NCI-H146 (cell line): ENCODE results near the gene SV2C.
A peak's percentile ranks its signal among the peaks of the same experiment; 100 is the strongest.

Source experiments
- DNase-seq: peaks from one replicate; lab custom pipeline; 2025; lab: John Stamatoyannopoulos, UW

SV2C gene

DNA sequence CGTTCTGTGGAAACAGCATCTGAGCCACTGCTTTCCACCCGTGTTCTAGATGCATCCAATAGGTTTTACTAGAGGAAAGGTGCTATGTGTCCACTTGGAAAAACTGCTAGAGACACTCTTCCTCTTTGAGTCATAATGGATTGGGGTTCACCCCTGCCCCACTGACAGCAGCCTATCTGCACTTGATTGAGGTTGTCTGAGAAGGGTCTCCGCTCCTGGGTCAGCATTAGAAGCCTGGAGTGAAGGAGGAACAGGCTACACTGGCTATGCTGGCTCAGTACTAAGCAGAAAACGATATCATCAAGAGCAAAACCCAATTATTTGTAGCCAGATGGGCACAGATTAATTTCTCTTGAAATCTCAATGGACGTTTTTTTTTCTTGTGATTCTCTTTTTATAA, 167.3 kb downstream of the SV2C start:
- no peak for DNase-seq

DNA sequence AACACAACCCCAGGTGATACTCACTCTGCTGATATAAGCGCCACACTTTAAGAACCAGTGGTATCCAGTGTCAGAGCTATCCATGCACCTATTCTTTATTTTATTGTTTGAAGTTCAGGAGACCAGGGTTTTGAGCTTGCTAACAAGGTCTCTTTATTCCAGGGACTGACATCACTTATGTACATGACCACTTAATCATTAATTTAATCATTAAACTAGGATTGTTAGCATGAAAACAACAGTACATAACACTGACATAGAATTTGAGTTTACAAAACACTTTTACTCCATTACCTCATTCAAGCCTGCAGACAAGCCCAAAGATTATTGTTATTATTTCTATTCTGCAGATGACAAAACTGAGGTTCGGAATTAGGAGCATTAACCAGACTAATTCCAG, 168.5 kb downstream of the SV2C start:
- no peak for DNase-seq

DNA sequence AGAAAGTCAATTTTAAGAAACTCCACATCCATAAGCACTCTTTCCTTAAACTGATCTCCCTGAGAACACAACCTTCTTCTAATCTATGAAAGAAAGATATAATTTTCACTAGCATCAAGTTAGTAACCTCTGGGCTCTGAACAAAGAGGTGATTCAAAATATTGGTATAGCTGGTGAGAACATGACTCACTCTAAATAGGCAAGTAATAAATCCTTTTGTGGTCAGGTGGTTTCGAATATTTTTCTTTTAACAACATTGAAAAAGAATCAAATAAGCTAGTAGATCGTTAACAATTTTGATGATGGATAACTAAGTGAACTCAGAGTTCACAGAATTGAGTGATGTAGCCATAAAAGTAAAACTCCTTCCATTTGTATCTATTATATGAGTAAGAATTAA, 169.3 kb downstream of the SV2C start:
- no peak for DNase-seq

DNA sequence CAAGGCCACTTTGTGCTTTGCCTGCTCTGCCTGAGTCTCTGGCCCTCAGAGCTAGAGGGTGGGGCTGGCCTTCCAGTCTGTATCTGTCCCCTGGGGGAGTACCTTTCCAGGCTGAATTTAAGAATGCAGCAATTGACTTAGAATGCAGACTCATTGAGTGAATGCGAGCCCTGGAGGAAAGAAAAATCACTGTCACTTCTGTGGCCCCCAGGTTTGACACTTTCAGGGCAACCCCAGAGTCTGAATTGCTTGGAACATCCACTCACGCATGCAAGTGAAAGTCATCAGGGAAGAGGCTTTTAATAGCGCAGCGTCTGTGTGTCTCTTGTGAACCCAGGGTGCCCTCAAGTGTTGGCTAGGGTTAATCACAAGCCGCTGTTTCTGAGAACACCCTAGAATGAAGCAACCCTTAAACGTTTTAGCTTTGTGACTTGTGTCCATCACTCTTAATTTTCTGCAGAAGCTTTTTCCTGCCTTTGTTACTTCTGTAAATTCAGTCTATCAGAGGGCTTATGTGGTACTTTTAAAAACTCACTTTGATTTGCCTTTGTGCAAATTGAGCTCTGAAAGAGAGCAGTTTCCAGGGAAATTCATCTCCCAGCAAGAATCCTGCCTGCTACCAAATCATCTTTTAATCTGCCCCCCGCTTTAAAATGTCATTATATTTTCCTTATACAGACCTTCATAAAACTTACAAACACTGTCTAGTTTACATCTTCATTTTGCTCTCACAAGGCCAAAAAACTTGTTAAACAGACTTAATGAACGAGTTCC, 173.1 kb downstream of the SV2C start:
- DNase-seq, result peak; percentile 40

DNA sequence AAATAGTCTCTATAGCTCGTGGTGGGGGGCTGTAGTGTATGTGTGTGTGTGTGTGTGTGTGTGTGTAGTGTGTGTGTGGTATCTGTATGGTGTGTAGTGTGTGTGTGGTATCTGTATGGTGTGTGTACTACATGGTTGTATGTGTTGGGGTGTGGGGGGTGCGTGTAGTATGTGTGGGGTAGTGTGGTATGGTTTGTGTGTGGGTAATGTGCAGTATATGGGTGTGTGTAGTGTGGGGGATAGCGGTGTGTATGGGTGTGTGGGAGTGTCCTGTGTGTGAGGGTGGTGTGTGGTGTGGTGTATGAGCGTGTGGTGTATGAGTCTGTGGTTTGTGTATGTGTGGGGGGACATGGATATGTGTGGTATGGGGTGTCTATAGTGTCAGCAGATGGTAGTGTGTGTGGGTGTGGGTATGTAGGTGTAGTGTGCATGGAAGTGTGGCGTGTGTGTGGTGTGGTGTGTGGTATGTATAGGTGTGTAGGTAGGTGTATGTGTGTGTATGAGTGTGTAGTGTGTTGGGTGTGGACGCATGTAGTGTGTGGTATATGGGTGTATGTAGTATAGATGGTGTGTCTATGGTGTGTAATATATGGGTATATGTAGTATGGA, 174.1 kb downstream of the SV2C start:
- no peak for DNase-seq

DNA sequence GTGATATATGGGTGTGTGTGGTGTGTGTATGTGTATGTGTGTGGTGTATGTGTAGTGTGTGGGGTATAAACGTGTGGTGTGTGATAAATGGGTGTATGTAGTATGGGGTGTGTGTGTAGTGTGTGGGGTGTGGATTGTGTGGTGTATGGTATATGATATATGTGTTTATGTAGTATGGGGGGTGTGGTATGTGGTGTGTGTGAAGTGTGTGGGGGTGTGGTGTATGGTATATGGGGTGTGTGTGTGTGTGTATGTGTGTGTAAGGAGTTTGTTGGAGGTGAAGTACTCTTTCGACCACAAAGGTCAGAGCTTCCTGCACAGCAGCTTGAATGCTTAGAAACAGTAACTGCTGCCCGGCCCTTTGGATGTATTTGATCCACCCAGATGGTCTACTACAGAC, 174.7 kb downstream of the SV2C start:
- DNase-seq, result no peak

DNA sequence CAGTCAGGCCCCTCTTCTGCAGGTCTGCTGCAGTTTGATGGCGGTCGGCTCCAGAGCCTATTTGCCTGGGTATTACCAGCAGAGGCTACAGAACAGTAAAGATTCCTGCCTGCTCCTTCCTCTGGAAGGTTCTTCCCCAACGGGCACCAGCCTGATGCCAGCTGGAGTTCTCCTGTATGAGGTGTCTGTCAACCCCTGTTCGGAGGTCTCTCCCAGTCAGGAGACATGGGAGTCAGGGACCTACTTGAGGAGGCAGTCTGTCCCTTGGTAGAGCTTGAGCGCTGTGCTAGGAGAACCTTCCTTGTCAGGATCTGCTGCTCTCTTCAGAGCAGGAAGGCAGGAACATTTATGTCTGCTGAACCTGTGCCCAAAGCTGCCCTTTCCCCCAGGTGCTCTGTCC, 181.5 kb downstream of the SV2C start:
- no peak for DNase-seq

DNA sequence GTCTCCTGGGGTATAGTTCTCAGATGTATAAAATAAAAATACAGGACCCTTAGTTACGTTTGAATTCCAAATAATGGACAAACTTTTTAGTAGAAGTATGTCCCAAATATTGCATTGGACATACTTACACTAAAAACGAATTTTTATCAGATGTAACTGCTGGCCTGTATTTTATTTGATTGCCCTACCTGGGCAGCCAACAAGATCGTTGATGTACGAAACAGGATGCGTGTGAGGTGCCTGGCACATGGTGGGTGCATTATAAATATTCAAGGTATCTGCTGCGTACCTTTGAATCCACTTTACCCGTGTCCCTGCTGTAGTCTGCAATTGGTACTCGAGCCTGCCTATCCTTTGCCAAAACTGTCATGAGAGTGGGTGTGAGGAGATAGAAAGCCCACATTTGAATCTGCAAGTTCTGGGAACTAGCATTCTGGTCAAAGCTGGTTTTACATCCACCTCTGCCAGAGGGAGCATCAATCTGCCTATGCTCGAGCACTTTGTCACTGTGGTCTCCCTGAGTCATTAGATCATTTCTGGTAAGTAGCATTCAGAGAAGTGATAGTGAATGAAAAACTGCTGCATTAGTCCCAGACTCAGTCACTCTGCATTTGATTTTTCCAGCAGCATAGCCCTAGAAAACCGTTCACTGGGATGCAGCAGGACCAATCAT, 186.2 kb downstream of the SV2C start:
- no peak for DNase-seq

DNA sequence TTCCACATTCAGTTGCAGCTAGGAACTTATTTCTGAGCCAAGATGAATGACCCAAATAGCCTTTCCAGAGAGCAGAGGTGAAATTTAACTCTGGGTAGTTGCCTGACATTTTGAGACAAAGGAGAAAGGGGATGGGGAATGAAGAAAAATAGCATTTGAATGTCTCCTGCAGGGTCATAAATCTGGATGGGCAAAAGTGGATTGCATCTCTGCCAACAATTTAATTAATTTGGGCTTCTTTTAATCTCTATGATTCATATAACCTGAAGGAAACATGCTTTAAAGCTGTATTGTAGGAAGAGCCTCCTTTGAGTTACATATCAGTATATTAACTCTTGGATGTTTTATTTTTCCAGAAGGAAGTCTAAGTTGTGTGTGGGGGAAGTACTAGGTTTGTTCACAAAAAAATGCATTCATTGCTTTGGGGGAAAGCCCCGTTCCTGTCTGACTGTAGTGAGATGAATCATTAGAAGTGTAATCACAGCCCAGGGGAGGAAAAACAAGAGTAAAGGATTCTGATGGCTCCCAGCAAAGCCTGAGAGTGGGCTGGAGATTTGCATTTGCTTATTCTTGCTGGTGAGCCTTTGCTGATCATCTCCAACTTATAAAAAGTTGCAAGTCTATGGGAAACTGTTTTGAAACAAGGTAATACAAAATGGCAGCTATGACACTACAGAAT, 186.9 kb downstream of the SV2C start:
- no peak for DNase-seq

DNA sequence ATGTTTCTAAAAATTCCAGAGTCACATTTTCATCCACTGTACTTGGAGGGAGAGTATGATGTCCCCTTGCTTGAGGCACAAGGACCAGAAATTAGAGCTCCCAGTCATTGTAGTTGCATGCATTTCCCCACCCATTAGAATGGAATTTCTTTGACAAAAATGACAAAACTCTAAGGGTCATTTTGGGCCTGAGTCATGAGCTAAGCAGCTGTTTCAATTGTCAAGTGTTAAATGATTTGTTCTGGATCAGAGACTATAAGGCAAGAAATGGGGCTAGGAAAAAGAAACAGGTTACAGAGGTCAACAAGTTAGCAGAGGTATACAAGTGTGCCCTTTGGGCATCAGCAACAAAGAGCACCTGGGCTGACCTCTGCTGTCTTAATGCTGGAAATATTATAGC, 188.7 kb downstream of the SV2C start:
- DNase-seq, result no peak

DNA sequence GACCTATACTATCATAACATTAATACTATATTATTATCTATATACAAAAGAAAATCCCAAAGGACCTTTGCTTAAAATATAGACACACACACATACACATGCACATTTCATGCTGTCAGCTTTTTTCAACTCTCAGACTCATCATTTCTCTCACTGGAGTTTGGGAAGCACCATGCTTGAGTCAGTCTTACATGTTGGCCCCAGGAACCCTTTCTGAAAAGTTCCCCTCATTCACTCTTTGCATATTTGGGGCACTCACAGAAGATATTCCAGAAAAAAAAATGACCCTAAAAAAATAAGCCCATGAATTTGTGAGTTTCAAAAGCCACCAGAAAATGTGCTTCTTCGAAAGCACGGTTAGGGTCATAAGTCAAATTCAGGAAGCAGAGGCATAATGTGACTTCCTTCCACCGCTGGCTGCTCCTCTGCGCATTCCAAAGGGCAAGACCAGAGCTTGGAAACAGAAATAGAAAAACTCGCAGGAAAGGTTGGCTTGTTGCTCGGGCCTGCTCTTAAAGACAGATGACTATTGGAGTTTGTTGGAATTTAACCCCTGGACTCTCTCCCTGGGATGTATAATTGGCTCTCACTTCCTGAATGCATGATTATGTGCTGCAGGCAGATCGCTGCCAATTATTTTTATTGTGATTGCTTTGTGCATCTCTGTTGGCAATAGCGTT, 190.2 kb downstream of the SV2C start:
- DNase-seq, result no peak

DNA sequence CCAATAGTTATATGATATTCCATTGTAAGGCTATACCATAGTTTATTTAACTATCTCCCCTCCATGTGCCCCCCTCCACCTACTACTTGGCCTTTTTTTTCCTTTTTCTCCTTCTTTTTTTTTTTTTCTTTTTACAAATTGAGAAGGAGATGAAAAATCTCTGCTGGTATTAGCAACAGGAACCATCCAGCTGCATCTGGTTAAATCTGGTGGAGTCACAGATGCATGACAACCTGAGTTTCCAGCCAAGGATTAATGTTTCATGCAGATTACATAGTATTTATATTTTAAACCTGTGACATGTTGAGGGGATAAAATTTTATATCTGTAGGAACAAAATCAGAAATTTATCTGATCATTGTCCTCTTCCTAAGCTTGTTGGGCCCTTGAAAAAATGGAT, 191.4 kb downstream of the SV2C start:
- no peak for DNase-seq

DNA sequence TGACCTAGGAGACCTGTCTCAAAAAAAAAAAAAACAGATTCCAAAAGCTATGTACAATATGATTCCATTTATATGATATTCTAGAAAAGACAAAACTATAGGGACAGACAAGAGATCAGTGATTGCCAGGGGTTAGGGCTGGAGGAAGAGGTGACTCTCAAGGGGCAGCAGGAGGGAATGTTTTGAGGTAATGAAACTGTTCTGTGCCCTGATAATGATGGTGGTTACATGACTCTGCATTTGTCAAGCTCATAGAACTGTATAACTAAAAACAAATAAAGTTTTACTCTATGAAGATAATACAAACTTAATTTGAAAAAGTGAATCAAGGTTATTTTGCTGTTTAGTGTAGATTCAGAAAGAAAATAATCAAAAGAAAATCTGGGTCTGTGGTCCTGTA, 194.6 kb downstream of the SV2C start:
- DNase-seq, result no peak

DNA sequence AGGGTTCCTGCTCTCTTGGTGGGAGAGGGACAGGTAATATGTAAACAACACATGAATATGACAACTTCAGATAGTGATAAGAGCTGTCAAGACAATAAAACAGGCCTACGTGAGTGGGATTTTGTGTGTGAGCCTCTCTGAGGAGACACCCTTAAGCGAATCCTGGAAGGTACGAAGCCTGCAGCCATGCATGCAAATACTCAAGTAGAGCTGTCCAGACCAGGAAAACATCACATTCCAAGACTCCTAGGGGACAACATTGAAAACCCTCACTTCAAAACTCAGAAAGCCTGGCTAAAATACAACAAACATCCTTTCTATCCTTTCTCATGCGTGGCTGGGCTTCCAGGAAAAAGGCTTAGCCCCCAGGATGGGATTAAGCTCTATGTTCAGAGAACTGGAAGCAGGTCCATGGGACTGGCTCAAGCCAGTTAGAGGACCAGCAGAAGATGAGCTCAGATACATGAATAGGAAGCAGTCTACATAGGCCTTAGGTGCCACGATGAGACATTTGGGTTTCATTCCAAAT, 195.1 kb downstream of the SV2C start:
- DNase-seq, result no peak

DNA sequence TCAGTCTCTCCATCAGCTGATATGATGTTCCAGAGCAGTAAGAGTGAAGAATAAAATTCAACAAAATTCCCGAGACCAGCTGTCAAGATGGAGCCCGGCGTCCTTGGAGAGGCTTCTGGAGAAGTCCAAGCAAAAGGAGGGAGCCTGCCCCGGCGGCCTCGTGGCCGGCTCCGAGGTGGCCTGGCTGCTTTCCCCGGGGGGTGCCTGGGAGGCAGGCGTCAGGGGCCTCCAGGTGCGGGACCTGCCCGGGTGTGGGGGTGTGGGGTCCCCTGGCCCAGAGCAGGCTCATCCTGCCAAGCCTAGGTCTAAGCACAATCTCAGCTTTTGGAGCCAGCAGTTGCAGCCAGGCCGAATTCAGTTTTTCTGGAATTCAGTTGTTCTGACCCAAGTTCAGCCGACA, 197.3 kb downstream of the SV2C start:
- no peak for DNase-seq

DNA sequence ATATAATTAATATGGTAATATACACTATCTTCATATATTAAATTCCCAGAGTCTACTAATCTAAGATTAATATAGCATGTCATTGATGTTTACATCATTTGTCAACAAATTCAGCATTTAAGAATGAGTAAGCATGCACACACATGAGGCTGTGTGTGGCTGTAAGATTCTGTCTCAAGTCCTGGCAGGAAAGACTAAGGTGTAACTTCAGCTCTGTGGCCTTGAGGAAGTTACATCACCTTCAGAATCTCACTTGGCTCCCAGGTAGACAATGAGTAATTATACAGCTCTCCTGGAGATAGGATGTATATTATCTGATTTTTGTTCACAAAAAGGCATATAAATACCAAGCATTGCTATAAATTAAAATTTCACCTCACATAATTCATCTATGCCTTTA, 200.5 kb downstream of the SV2C start:
- DNase-seq, result no peak

DNA sequence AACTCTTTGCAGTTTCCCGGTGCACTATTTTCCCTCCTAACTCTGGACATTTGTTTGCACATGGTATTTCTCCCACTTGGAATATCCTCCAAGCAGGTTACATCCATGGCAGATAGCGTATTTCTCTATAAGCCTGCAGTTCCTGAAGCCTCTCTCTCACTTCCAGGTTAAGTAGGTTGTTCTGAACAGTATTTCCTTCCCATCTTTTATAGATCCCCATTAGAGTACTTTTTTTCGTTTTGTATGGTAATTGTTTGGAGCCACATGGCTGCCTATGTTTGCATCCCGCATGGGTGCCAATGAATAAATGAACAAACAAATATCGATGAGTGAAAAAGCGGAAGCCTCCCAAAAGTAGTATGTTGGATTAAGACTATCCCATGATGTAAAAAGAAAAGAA, 206.5 kb downstream of the SV2C start:
- DNase-seq, result no peak

DNA sequence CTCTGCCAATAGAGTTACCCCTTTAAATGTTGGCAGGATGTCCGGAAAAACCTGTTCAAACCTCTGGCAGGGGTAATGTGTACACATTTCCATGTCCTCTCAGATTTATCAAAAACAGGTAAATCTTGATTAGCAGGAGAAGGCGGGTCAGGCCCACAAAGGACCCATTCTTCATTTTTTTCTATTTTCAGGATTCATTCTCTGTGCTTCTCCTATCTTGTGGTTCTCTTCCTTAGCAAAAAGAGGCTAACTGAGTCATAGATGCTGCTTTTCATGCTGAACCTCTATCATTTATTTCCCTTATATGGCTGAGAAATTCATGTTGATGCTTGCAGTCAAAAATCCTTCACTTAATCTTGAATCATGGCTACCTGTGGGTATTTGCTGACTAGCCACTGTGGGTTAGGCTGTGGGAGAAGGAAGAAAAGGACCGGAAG, 207.2 kb downstream of the SV2C start:
- DNase-seq, result no peak

DNA sequence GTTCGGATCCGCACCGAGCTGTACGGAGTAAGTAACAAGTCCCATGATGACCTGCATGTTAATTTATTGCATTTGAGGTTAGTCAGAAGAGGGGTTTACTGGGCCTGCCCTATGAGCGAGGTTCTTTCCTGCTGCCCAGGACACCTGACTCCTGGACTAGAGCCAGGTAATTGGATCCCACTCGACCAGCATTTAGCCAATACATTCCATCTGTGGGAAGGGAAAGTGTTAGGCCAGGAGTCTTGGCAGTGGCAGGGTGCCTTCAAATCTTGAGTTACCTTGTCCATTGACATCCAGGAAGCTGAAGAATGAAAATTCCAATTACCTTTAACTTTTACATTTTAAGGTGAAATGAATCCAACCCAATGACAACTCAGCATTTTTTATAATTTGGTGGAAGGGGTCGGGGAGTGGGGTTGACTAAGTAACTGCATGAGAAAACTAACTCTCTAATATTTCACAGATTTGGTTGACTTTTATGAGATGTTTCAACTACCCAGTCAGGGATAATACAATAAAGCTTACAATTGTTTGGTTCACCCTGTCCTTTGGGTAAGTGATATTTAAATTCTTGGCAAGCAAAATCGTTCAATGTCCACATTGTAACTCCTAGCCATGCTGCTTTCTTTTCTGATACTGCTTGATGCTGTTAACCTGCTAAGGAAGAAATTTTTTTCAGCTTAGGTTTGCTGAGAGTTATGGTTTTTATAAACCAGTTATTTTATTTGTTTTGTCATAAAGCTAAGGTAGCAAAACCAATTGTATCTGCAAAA, 208.3 kb downstream of the SV2C start:
- no peak for DNase-seq

DNA sequence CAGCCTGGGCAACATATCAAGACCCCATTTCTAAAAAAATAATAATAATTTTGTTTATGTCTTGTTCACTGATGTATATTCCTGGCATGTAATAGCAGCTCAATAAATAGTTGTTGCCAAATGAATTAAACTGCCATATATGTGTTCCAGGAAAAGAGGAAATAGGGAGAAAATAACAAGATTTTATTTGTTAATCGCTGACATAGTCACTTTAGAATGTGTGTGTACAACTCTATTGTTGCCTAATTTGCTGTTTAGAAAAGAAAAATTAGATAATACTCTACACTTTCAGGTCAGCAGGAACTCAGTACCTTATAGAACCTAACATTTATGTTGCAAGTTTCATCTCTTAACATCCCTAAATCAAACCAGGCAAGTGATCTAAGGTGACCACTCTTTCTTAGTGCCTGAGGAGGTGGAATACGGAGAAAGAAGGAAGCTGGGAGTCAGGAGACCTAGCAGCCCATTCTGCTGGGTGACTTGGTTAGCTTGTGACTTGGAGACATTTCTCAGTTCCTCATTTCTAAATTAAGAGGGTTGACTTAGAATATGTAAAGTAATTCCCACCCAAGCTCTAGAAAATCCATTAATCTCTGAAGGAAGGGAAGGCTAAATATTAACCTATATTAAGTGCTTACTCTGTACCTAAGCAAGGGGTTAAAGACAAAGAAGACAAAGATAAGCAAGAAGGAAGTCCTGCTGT, 209.6 kb downstream of the SV2C start:
- no peak for DNase-seq

DNA sequence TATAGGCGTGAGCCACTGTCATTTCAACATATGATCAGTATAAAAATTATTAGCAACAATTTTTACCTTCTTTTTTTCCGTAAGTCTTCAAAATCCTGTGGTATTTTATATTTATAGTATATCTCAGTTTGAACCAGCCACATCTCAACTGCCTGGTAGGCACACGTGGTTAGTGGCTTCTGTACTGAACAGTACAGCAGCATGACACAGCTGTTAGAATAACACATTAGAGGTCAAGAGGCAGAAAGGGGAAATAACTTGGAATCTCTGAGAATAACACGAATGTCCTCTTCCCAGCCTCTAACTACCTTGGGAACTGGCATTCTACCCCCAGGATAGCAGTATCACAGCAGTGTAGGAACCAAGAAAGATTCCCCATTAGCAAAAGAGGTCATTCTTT, 211.4 kb downstream of the SV2C start:
- DNase-seq, result no peak
